SKM-1 (cell line): ENCODE results near the gene CENPW.

Source experiments
- DNase-seq: peaks from one replicate; lab custom pipeline; 2025; ENCODE audit not compliant: unreplicated experiment; lab: John Stamatoyannopoulos, UW

CENPW gene

GRCh38 chr6:126339796-126340609 lies at the start of gene CENPW:
Gene CENPW, plus strand, starts transcription at chr6:126340115. Its CDS starts 159 bp downstream, at chr6:126340274.
- DNase-seq: peak; percentile 68

GRCh38 chr6:126293891-126294524 lies 45.9 kb upstream of the CENPW start:
- no peak for DNase-seq

- DNase-seq: no peak
Measured at GRCh38 chr6:126300126-126300525, 39.8 kb upstream of the CENPW start.

- DNase-seq: no peak
Measured at GRCh38 chr6:126300735-126301134, 39.2 kb upstream of the CENPW start.

GRCh38 chr6:126302191-126302590 lies 37.7 kb upstream of the CENPW start:
- no peak for DNase-seq

GRCh38 chr6:126307849-126308248 lies 32.1 kb upstream of the CENPW start:
- DNase-seq: no peak

GRCh38 chr6:126308362-126308761 lies 31.6 kb upstream of the CENPW start:
- DNase-seq: no peak

GRCh38 chr6:126312013-126312665 lies 27.8 kb upstream of the CENPW start:
- no peak for DNase-seq

- DNase-seq: no peak
Measured at GRCh38 chr6:126313941-126314340, 26.0 kb upstream of the CENPW start.

GRCh38 chr6:126318797-126319196 lies 21.1 kb upstream of the CENPW start:
- no peak for DNase-seq

- DNase-seq: no peak
Measured at GRCh38 chr6:126333729-126334128, 6.2 kb upstream of the CENPW start.

GRCh38 chr6:126335210-126335609 lies 4.7 kb upstream of the CENPW start:
- no peak for DNase-seq

- peak; percentile 91 for DNase-seq
Measured at GRCh38 chr6:126337323-126337722, 2.6 kb upstream of the CENPW start.

- no peak for DNase-seq
Measured at GRCh38 chr6:126341126-126341525, 1.2 kb downstream of the CENPW start.

GRCh38 chr6:126344181-126344580 lies 4.3 kb downstream of the CENPW start:
- no peak for DNase-seq

GRCh38 chr6:126351960-126352359 lies 12.0 kb downstream of the CENPW start:
- no peak for DNase-seq

GRCh38 chr6:126352514-126352913 lies 12.6 kb downstream of the CENPW start:
- DNase-seq: no peak

- no peak for DNase-seq
Measured at GRCh38 chr6:126356526-126356925, 16.6 kb downstream of the CENPW start.

GRCh38 chr6:126359936-126360537 lies 20.1 kb downstream of the CENPW start:
- no peak for DNase-seq

GRCh38 chr6:126361832-126362440 lies 22.0 kb downstream of the CENPW start:
- DNase-seq: no peak

- DNase-seq: peak; percentile 38
Measured at GRCh38 chr6:126367849-126368248, 27.9 kb downstream of the CENPW start.
